Activated naive CD8-positive, alpha-beta T cell treated with anti-CD3 and anti-CD28 coated beads for 36 hours (primary cell): ENCODE results near the gene DCHS2. TPM values are rescaled to one million over a fixed set of nuclear protein-coding genes. Genes with fewer than 3 reads are reported as not detected.
"Not testable (repeated sequence)": the region's sequence is repeated elsewhere in the genome, so short reads cannot be mapped to it uniquely, and the experiment has no call there.

Source experiments
- DNase-seq: peaks from one replicate; pipeline ENCODE4 v3.0.0; 2021
- H3K27ac Mint-ChIP-seq: one replicate; pipeline ENCODE4 v1.8.0; 2022; ENCODE audit warnings: mild to moderate bottlenecking, moderate library complexity, mixed read lengths
- H3K27me3 Mint-ChIP-seq: one replicate; pipeline ENCODE4 v1.8.0; 2022; ENCODE audit warnings: mild to moderate bottlenecking, mixed read lengths
- H3K36me3 Mint-ChIP-seq: one replicate; pipeline ENCODE4 v1.8.0; 2021; ENCODE audit warnings: mild to moderate bottlenecking, mixed read lengths
- H3K4me1 Mint-ChIP-seq: one replicate; pipeline ENCODE4 v1.8.0; 2021; ENCODE audit warnings: mixed read lengths
- H3K4me3 Mint-ChIP-seq: one replicate; pipeline ENCODE4 v1.8.0; 2022; ENCODE audit warnings: mild to moderate bottlenecking, moderate library complexity, mixed read lengths
- H3K9me3 Mint-ChIP-seq: one replicate; pipeline ENCODE4 v1.8.0; 2022; ENCODE audit warnings: mixed read lengths
- total RNA-seq, 2 experiments: library from RNA; stranded (reverse); gene quantifications; one replicate each; pipeline ENCODE4 v1.2.3, GENCODE V29; 2021

Gene DCHS2
- total RNA-seq, 2 experiments from 2014 or later: not detected

GRCh38 chr4:154222875-154223274, 268.7 kb downstream of the DCHS2 start:
- H3K36me3 Mint-ChIP-seq: no peaks in the 10 kb centered on the region
- no peak overlapping the region for H3K4me3 Mint-ChIP-seq
- no peak for DNase-seq
- H3K27ac Mint-ChIP-seq: no peak overlapping the region
- H3K27me3 Mint-ChIP-seq: peaks cover 18% of the 10 kb centered on the region
- no peaks in the 10 kb centered on the region for H3K4me1 Mint-ChIP-seq
- peaks cover 8% of the 10 kb centered on the region for H3K9me3 Mint-ChIP-seq

- no peak overlapping the region for H3K27ac Mint-ChIP-seq
- no peak for DNase-seq
- H3K27me3 Mint-ChIP-seq: peaks cover 15% of the 10 kb centered on the region
- H3K36me3 Mint-ChIP-seq: no peaks in the 10 kb centered on the region
- no peak overlapping the region for H3K4me3 Mint-ChIP-seq
- H3K9me3 Mint-ChIP-seq: peaks cover 1% of the 10 kb centered on the region
- no peaks in the 10 kb centered on the region for H3K4me1 Mint-ChIP-seq
Observed at GRCh38 chr4:154218051-154218450, 273.5 kb downstream of the DCHS2 start.

GRCh38 chr4:154217384-154217783, 274.2 kb downstream of the DCHS2 start:
- H3K4me1 Mint-ChIP-seq, H3K27ac Mint-ChIP-seq, H3K36me3 Mint-ChIP-seq, H3K4me3 Mint-ChIP-seq, DNase-seq, H3K9me3 Mint-ChIP-seq: not testable (repeated sequence)
- peaks cover 15% of the 10 kb centered on the region for H3K27me3 Mint-ChIP-seq

- H3K4me3 Mint-ChIP-seq: no peak overlapping the region
- H3K4me1 Mint-ChIP-seq: no peaks in the 10 kb centered on the region
Observed at GRCh38 chr4:154211506-154211905, 280.1 kb downstream of the DCHS2 start.

GRCh38 chr4:154208424-154208823, 283.2 kb downstream of the DCHS2 start:
- DNase-seq: no peak
- Mint-ChIP-seq H3K4me1 (no peaks in the 10 kb centered on the region), H3K36me3 (no peaks in the 10 kb centered on the region), H3K27me3 (peaks cover 29% of the 10 kb centered on the region), H3K27ac (no peak overlapping the region), H3K4me3 (no peak overlapping the region), H3K9me3 (no peaks in the 10 kb centered on the region)

More at GRCh38 chr4:154211506-154211905, 280.1 kb downstream of the DCHS2 start:
- Mint-ChIP-seq H3K27ac (no peak overlapping the region), H3K27me3 (peaks cover 14% of the 10 kb centered on the region), H3K36me3 (no peaks in the 10 kb centered on the region), H3K9me3 (no peaks in the 10 kb centered on the region)
- DNase-seq: no peak

GRCh38 chr4:154205471-154205870, 286.1 kb downstream of the DCHS2 start:
- Mint-ChIP-seq H3K27me3 (peaks cover 43% of the 10 kb centered on the region), H3K36me3 (no peaks in the 10 kb centered on the region), H3K4me3 (no peak overlapping the region), H3K9me3 (no peaks in the 10 kb centered on the region), H3K4me1 (no peaks in the 10 kb centered on the region), H3K27ac (no peak overlapping the region)
- no peak for DNase-seq

GRCh38 chr4:154194649-154195048, 296.9 kb downstream of the DCHS2 start:
- no peak for DNase-seq
- peaks cover 9% of the 10 kb centered on the region for H3K9me3 Mint-ChIP-seq
- no peaks in the 10 kb centered on the region for H3K36me3 Mint-ChIP-seq
- H3K27me3 Mint-ChIP-seq: peaks cover 23% of the 10 kb centered on the region
- no peak overlapping the region for H3K4me3 Mint-ChIP-seq
- no peak overlapping the region for H3K27ac Mint-ChIP-seq
- H3K4me1 Mint-ChIP-seq: no peaks in the 10 kb centered on the region

GRCh38 chr4:154192585-154192984, 299.0 kb downstream of the DCHS2 start:
- H3K36me3 Mint-ChIP-seq: no peaks in the 10 kb centered on the region
- peaks cover 9% of the 10 kb centered on the region for H3K9me3 Mint-ChIP-seq
- H3K4me1 Mint-ChIP-seq: no peaks in the 10 kb centered on the region
- no peak overlapping the region for H3K4me3 Mint-ChIP-seq
- DNase-seq: no peak
- no peak overlapping the region for H3K27ac Mint-ChIP-seq
- H3K27me3 Mint-ChIP-seq: peaks cover 20% of the 10 kb centered on the region

- peaks cover 22% of the 10 kb centered on the region for H3K27me3 Mint-ChIP-seq
- no peaks in the 10 kb centered on the region for H3K9me3 Mint-ChIP-seq
- no peak overlapping the region for H3K4me3 Mint-ChIP-seq
- DNase-seq: no peak
- no peaks in the 10 kb centered on the region for H3K36me3 Mint-ChIP-seq
- no peaks in the 10 kb centered on the region for H3K4me1 Mint-ChIP-seq
- no peak overlapping the region for H3K27ac Mint-ChIP-seq
Observed at GRCh38 chr4:154189346-154189745, 302.3 kb downstream of the DCHS2 start.

- H3K36me3 Mint-ChIP-seq: no peaks in the 10 kb centered on the region
- no peak overlapping the region for H3K4me3 Mint-ChIP-seq
- peaks cover 18% of the 10 kb centered on the region for H3K27me3 Mint-ChIP-seq
- no peak overlapping the region for H3K27ac Mint-ChIP-seq
- no peaks in the 10 kb centered on the region for H3K9me3 Mint-ChIP-seq
- no peaks in the 10 kb centered on the region for H3K4me1 Mint-ChIP-seq
- no peak for DNase-seq
Observed at GRCh38 chr4:154186888-154187287, 304.7 kb downstream of the DCHS2 start.

GRCh38 chr4:154186035-154186434, 305.6 kb downstream of the DCHS2 start:
- H3K9me3 Mint-ChIP-seq: no peaks in the 10 kb centered on the region

GRCh38 chr4:154184238-154184637, 307.4 kb downstream of the DCHS2 start:
- DNase-seq: no peak
- H3K27me3 Mint-ChIP-seq: peaks cover 18% of the 10 kb centered on the region
- H3K4me1 Mint-ChIP-seq: no peaks in the 10 kb centered on the region
- no peaks in the 10 kb centered on the region for H3K36me3 Mint-ChIP-seq
- H3K4me3 Mint-ChIP-seq: no peak overlapping the region
- H3K9me3 Mint-ChIP-seq: no peaks in the 10 kb centered on the region
- no peak overlapping the region for H3K27ac Mint-ChIP-seq

More at GRCh38 chr4:154186035-154186434, 305.6 kb downstream of the DCHS2 start:
- Mint-ChIP-seq H3K27me3 (peaks cover 18% of the 10 kb centered on the region), H3K36me3 (no peaks in the 10 kb centered on the region), H3K4me1 (no peaks in the 10 kb centered on the region), H3K4me3 (no peak overlapping the region), H3K27ac (no peak overlapping the region)
- no peak for DNase-seq

- Mint-ChIP-seq H3K27me3 (peaks cover 25% of the 10 kb centered on the region), H3K9me3 (peaks cover 1% of the 10 kb centered on the region), H3K4me3 (no peak overlapping the region), H3K36me3 (no peaks in the 10 kb centered on the region), H3K4me1 (no peaks in the 10 kb centered on the region), H3K27ac (no peak overlapping the region)
- no peak for DNase-seq
Observed at GRCh38 chr4:154183264-154183663, 308.3 kb downstream of the DCHS2 start.

Other genes with a start within 250 kb of the DCHS2 start
- 100 to 1,000 TPM; 150 to 152 TPM for gene PLRG1, start 58.6 kb upstream of the DCHS2 start, total RNA-seq
- gene FGB, start 71.2 kb upstream of the DCHS2 start, total RNA-seq: not detected
- gene FGA, start 98.9 kb upstream of the DCHS2 start, total RNA-seq: not detected
- not detected for gene FGG, start 120.9 kb upstream of the DCHS2 start, total RNA-seq